ENCODE measurements around the gene MDN1. TPM values are rescaled to one million over a fixed set of nuclear protein-coding genes. Genes with fewer than 3 reads are reported as not detected.

Gene MDN1
- polyA plus RNA-seq, 1 of the 3 experiments (the other 2 are of a cell fraction) = 8.5 TPM

GRCh38 chr6:89842228-89842627 lies 22.6 kb upstream of the MDN1 start:
- Histone ChIP-seq H3K36me3 (replicated peaks in 1 of 2; ENCODE audit: control insufficient read depth in 1 of 2, insufficient read depth in 2 of 2, low read length in 1 of 2) (peaks cover 0 to 24% of the 10 kb centered on the region in 2 experiments), H3K4me1 (ENCODE audit: control insufficient read depth in 1 of 2, insufficient read depth in 2 of 2, low read depth in 1 of 2, low read length in 1 of 2) (peaks cover 5 to 19% of the 10 kb centered on the region in 2 experiments; a peak in 3 of 4 replicates), H3K4me3 (ENCODE audit: low read depth in 2 of 2, low read length in 1 of 2) (no peak overlapping the region), H3K27ac (ENCODE audit: low read depth in 2 of 2, low read length in 1 of 2) (peak overlapping the region in 1 of 2 experiments; percentile 63; a peak in 1 of 4 replicates), H3K79me2 (ENCODE audit: insufficient read depth) (peaks cover 93% of the 10 kb centered on the region), H3K9me2 (no peaks in the 10 kb centered on the region), H3K9ac (no peak overlapping the region), H3K27me3 (ENCODE audit: insufficient read depth) (no peaks in the 10 kb centered on the region), H4K20me1 (ENCODE audit: insufficient read depth) (peaks cover 25% of the 10 kb centered on the region; the same call in 1 of the 2 replicates), H3K9me3 (no peaks in the 10 kb centered on the region), H3K4me2 (0 out of 2 replicates have a peak overlapping the region, but pooled peaks have one; percentile 40), H3F3A (replicated peaks; ENCODE audit: insufficient read depth) (peaks cover 9% of the 10 kb centered on the region), H2AFZ (ENCODE audit: low read depth) (no peak overlapping the region)
- ChIA-PET CTCF (interaction anchor here (0.7 to 1.1 kb wide), 2 partner anchors 13 to 98 kb away, joined by 3 read pairs; no protein-coding TSS in a partner anchor), POLR2A (no interaction called here)
- TF ChIP-seq USF1 (IDR thresholded peaks at IDR 0.05; ENCODE audit: borderline replicate concordance, low read depth) (peak; percentile 65; the same call in 1 of the 2 replicates), GATA2 (CRISPR knock-in tag; IDR thresholded peaks at IDR 0.05) (no peak), RFX5 (IDR thresholded peaks at IDR 0.05; ENCODE audit: low read length) (no peak), JUND (IDR thresholded peaks at IDR 0.05) (no peak), MAX (IDR thresholded peaks at IDR 0.05; ENCODE audit: low read depth) (no peak), MXI1 (IDR thresholded peaks at IDR 0.05; ENCODE audit: low read depth, low read length) (no peak), ELF1 (IDR thresholded peaks at IDR 0.05) (no peak), PBX3 (IDR thresholded peaks at IDR 0.05) (no peak), GABPA (IDR thresholded peaks at IDR 0.05; ENCODE audit: low read depth) (no peak)
- DNase-seq = no peak
- 90% methylated on average over 2 of the region's 2 CpGs for WGBS (ENCODE audit: low lambda C conversion rate)

GRCh38 chr6:89840538-89840937 lies 20.9 kb upstream of the MDN1 start:
- no peak overlapping the region for H3K4me2 ChIP-seq
- H3K36me3 ChIP-seq (replicated peaks in 1 of 2; ENCODE audit: control insufficient read depth in 1 of 2, insufficient read depth in 2 of 2, low read length in 1 of 2) = peaks cover 0 to 12% of the 10 kb centered on the region in 2 experiments
- H3K9me2 ChIP-seq = no peaks in the 10 kb centered on the region
- H3K27ac ChIP-seq (ENCODE audit: low read depth in 2 of 2, low read length in 1 of 2) = peak overlapping the region; percentile 18 to 34; a peak in 3 of 4 replicates
- TF ChIP-seq EP300 (IDR thresholded peaks at IDR 0.05; ENCODE audit: borderline replicate concordance in 1 of 2, low read depth in 1 of 2, low read length in 1 of 2) (no peak), CHD2 (IDR thresholded peaks at IDR 0.05; ENCODE audit: low read length, partially characterized antibody) (no peak), FOXM1 (IDR thresholded peaks at IDR 0.05; ENCODE audit: low read depth) (no peak), RFX5 (IDR thresholded peaks at IDR 0.05; ENCODE audit: low read length) (no peak), RXRA (IDR thresholded peaks at IDR 0.05; ENCODE audit: borderline replicate concordance, low read depth) (no peak), ZBTB33 (IDR thresholded peaks at IDR 0.05; ENCODE audit: borderline replicate concordance, low read depth) (no peak)
- H3F3A ChIP-seq (replicated peaks; ENCODE audit: insufficient read depth) = peaks cover 9% of the 10 kb centered on the region
- H3K4me1 ChIP-seq (ENCODE audit: control insufficient read depth in 1 of 2, insufficient read depth in 2 of 2, low read depth in 1 of 2, low read length in 1 of 2) = peaks cover 5 to 19% of the 10 kb centered on the region in 2 experiments; a peak in 3 of 4 replicates
- ChIA-PET POLR2A (no interaction called here), CTCF (interaction anchor here (0.6 to 1.6 kb wide), 3 partner anchors 12 to 21 kb away, joined by 3 to 6 read pairs (median 3); partner anchors contain the start of gene MDN1)
- H3K27me3 ChIP-seq (ENCODE audit: insufficient read depth) = no peaks in the 10 kb centered on the region
- DNase-seq = peak; percentile 31
- 96% methylated on average over 3 of the region's 3 CpGs for WGBS (ENCODE audit: low lambda C conversion rate)
- no peaks in the 10 kb centered on the region for H3K9me3 ChIP-seq
- no peak overlapping the region for H2AFZ ChIP-seq (ENCODE audit: low read depth)
- peaks cover 21% of the 10 kb centered on the region; the same call in 1 of the 2 replicates for H4K20me1 ChIP-seq (ENCODE audit: insufficient read depth)
- H3K9ac ChIP-seq = no peak overlapping the region
- H3K79me2 ChIP-seq (ENCODE audit: insufficient read depth) = peaks cover 97% of the 10 kb centered on the region
- H3K4me3 ChIP-seq (ENCODE audit: low read depth in 2 of 2, low read length in 1 of 2) = no peak overlapping the region

All from SK-N-SH (cell line).